ENCODE data around the gene ASCC3. TPM values are rescaled to one million over a fixed set of nuclear protein-coding genes. Genes with fewer than 3 reads are reported as not detected.

Gene ASCC3
- total and polyA plus RNA-seq, 4 donors, result 12.8 to 32.7 (median 16.4) TPM

DNA sequence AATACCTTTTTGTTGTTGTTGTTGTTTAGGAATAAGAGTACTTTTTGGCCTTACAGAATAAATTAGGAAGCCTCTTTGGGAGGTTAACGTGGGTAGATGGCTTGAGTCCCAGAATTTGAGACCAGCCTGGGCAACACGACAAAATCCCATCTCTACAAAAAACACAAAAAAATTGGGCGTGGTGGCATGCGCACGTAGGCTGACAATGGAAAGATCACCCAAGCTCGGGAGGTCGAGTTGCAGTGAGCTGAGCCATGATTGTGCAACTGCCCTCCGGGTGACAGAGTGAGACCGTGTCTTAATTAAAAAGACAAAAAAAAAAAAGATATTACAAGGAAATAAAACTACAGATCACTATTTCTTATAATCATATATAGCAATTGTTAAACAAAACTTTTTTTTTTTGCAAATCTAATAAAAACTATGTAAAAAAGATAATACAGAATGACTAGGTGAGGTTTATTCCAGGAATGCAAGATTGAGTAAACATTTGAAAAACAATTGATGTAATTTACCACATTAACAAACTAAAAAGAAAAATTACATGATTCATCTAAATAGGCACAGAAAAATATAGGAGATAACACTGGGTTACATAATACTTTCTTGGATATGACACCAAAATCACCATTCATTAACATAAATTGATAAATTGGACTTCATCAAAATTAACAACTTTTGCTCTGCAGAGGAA lies 43.6 kb upstream of the ASCC3 start:
- 82% methylated on average over 9 of the region's 9 CpGs for WGBS
- TF ChIP-seq EGR1 (IDR thresholded peaks at IDR 0.05; ENCODE audit: low read depth in 2 of 2), result no peak
- TF ChIP-seq, protein P1, sequence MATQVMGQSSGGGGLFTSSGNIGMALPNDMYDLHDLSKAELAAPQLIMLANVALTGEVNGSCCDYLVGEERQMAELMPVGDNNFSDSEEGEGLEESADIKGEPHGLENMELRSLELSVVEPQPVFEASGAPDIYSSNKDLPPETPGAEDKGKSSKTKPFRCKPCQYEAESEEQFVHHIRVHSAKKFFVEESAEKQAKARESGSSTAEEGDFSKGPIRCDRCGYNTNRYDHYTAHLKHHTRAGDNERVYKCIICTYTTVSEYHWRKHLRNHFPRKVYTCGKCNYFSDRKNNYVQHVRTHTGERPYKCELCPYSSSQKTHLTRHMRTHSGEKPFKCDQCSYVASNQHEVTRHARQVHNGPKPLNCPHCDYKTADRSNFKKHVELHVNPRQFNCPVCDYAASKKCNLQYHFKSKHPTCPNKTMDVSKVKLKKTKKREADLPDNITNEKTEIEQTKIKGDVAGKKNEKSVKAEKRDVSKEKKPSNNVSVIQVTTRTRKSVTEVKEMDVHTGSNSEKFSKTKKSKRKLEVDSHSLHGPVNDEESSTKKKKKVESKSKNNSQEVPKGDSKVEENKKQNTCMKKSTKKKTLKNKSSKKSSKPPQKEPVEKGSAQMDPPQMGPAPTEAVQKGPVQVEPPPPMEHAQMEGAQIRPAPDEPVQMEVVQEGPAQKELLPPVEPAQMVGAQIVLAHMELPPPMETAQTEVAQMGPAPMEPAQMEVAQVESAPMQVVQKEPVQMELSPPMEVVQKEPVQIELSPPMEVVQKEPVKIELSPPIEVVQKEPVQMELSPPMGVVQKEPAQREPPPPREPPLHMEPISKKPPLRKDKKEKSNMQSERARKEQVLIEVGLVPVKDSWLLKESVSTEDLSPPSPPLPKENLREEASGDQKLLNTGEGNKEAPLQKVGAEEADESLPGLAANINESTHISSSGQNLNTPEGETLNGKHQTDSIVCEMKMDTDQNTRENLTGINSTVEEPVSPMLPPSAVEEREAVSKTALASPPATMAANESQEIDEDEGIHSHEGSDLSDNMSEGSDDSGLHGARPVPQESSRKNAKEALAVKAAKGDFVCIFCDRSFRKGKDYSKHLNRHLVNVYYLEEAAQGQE (IDR thresholded peaks at IDR 0.05), result no peak
- no peak for TF ChIP-seq YY1 (IDR thresholded peaks at IDR 0.05)
- no peak for TF ChIP-seq SP1 (IDR thresholded peaks at IDR 0.05)
- TF ChIP-seq FOXA2 (IDR thresholded peaks at IDR 0.05), result no peak
- no peak for TF ChIP-seq TAF1 (conservative IDR thresholded peaks at IDR 0.05)
- TF ChIP-seq, protein P2, sequence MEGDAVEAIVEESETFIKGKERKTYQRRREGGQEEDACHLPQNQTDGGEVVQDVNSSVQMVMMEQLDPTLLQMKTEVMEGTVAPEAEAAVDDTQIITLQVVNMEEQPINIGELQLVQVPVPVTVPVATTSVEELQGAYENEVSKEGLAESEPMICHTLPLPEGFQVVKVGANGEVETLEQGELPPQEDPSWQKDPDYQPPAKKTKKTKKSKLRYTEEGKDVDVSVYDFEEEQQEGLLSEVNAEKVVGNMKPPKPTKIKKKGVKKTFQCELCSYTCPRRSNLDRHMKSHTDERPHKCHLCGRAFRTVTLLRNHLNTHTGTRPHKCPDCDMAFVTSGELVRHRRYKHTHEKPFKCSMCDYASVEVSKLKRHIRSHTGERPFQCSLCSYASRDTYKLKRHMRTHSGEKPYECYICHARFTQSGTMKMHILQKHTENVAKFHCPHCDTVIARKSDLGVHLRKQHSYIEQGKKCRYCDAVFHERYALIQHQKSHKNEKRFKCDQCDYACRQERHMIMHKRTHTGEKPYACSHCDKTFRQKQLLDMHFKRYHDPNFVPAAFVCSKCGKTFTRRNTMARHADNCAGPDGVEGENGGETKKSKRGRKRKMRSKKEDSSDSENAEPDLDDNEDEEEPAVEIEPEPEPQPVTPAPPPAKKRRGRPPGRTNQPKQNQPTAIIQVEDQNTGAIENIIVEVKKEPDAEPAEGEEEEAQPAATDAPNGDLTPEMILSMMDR (IDR thresholded peaks at IDR 0.05; ENCODE audit: low read depth, low read length, missing input control), result no peak
- no peak for TF ChIP-seq JUND (IDR thresholded peaks at IDR 0.05)
- TF ChIP-seq, protein P3, sequence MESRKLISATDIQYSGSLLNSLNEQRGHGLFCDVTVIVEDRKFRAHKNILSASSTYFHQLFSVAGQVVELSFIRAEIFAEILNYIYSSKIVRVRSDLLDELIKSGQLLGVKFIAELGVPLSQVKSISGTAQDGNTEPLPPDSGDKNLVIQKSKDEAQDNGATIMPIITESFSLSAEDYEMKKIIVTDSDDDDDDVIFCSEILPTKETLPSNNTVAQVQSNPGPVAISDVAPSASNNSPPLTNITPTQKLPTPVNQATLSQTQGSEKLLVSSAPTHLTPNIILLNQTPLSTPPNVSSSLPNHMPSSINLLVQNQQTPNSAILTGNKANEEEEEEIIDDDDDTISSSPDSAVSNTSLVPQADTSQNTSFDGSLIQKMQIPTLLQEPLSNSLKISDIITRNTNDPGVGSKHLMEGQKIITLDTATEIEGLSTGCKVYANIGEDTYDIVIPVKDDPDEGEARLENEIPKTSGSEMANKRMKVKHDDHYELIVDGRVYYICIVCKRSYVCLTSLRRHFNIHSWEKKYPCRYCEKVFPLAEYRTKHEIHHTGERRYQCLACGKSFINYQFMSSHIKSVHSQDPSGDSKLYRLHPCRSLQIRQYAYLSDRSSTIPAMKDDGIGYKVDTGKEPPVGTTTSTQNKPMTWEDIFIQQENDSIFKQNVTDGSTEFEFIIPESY (IDR thresholded peaks at IDR 0.05), result no peak
- TF ChIP-seq, protein P4, sequence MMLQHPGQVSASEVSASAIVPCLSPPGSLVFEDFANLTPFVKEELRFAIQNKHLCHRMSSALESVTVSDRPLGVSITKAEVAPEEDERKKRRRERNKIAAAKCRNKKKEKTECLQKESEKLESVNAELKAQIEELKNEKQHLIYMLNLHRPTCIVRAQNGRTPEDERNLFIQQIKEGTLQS (IDR thresholded peaks at IDR 0.05), result no peak
- TF ChIP-seq RAD21 (IDR thresholded peaks at IDR 0.05), result no peak
- TF ChIP-seq GABPA (IDR thresholded peaks at IDR 0.05 in 1 of 2, conservative IDR thresholded peaks at IDR 0.05 in 1 of 2), result no peak
- TF ChIP-seq NR2F2 (IDR thresholded peaks at IDR 0.05), result no peak
- DNase-seq (ENCODE audit: low spot score), result no peak

DNA sequence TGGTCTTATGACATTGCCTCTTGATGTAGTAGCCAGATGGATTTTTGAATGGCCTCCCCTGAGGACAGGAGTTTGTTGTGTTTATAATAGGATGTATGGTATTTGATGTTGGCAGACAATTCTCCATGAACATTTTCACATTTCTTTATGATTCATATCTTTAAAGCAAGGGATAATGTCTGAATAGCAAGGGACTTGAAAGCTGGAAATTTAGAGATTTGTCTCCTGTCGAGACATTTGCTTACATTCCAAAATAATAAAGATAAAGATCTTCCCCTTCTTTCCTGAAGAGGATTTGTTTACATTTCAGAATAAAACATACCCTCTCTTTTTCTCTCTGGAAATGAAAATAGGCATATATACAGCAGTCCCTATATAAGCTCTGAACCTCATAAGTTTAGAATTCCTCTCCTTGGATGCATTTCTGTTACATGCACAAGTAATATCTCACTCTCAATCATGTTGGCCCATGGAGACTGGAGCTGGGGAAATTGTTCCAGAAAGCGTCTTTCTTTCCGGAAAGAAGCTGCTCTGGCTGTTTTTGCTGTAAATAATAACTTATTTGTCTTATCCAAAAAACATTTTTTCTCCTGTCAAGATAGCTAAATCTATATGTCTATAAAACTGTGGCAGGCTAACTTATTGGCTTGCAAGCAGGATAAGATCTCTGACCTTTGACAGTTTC lies 42.5 kb upstream of the ASCC3 start:
- Histone ChIP-seq H3K4me3 (ENCODE audit: low read depth in 1 of 3, low read length in 3 of 3) (no peak overlapping the region), H3K4me1 (ENCODE audit: control insufficient read depth in 4 of 4, insufficient read depth in 4 of 4, low read length in 3 of 4) (no peaks in the 10 kb centered on the region), H3K36me3 (ENCODE audit: control insufficient read depth in 4 of 4, insufficient read depth in 3 of 4, low read depth in 1 of 4, low read length in 3 of 4) (no peaks in the 10 kb centered on the region), H3K27ac (ENCODE audit: low read depth in 1 of 2, low read length in 2 of 2) (no peak overlapping the region), H3K9me3 (ENCODE audit: control insufficient read depth in 4 of 4, low read length in 3 of 4) (no peaks in the 10 kb centered on the region), H3K27me3 (ENCODE audit: control insufficient read depth in 4 of 4, insufficient read depth in 4 of 4, low read length in 3 of 4) (no peaks in the 10 kb centered on the region), H3K9ac (ENCODE audit: low read depth in 1 of 2, low read length in 2 of 2) (no peak overlapping the region)
- WGBS, result 83% methylated on average over 3 of the region's 3 CpGs
- DNase-seq (ENCODE audit: low spot score), result no peak
- no peak for TF ChIP-seq GABPA (IDR thresholded peaks at IDR 0.05 in 1 of 2, conservative IDR thresholded peaks at IDR 0.05 in 1 of 2)
- no peak for TF ChIP-seq EGR1 (IDR thresholded peaks at IDR 0.05; ENCODE audit: low read depth in 2 of 2)
- TF ChIP-seq JUND (IDR thresholded peaks at IDR 0.05), result no peak
- no peak for TF ChIP-seq YY1 (IDR thresholded peaks at IDR 0.05)
- TF ChIP-seq RAD21 (IDR thresholded peaks at IDR 0.05), result no peak
- TF ChIP-seq HNF4G (IDR thresholded peaks at IDR 0.05), result no peak
- TF ChIP-seq, protein P4 (IDR thresholded peaks at IDR 0.05), result no peak
- TF ChIP-seq, protein P1 (IDR thresholded peaks at IDR 0.05), result no peak
- TF ChIP-seq FOXA2 (IDR thresholded peaks at IDR 0.05), result no peak
- no peak for TF ChIP-seq RXRA (IDR thresholded peaks at IDR 0.05)

More for the DNA sequence above, 43.6 kb upstream of the ASCC3 start:
- Histone ChIP-seq H3K27me3 (ENCODE audit: control insufficient read depth in 4 of 4, insufficient read depth in 4 of 4, low read length in 3 of 4) (no peaks in the 10 kb centered on the region), H3K4me3 (ENCODE audit: low read depth in 1 of 3, low read length in 3 of 3) (no peak overlapping the region), H3K27ac (ENCODE audit: low read depth in 1 of 2, low read length in 2 of 2) (no peak overlapping the region), H3K36me3 (ENCODE audit: control insufficient read depth in 4 of 4, insufficient read depth in 3 of 4, low read depth in 1 of 4, low read length in 3 of 4) (no peaks in the 10 kb centered on the region), H3K4me1 (ENCODE audit: control insufficient read depth in 4 of 4, insufficient read depth in 4 of 4, low read length in 3 of 4) (no peaks in the 10 kb centered on the region), H3K9me3 (ENCODE audit: control insufficient read depth in 4 of 4, low read length in 3 of 4) (no peaks in the 10 kb centered on the region), H3K9ac (ENCODE audit: low read depth in 1 of 2, low read length in 2 of 2) (no peak overlapping the region)

Data from liver (tissue), 9 donors.